Activated CD4-positive, alpha-beta T cell treated with anti-CD3 and anti-CD28 coated beads, Interleukin-2, amount 10 ng/mL, durations not matched to agents 7 days and 5 days (primary cell): ENCODE data around the gene ANTKMT. TPM values are rescaled to one million over a fixed set of nuclear protein-coding genes. Genes with fewer than 3 reads are reported as not detected.
"Not testable (repeated sequence)": the region's sequence is repeated elsewhere in the genome, so short reads cannot be mapped to it uniquely, and the experiment has no call there.

ENCODE experiments used
- CTCF ChIA-PET: fragments of 350-600 bp; sonication (Branson Sonifier 250); formaldehyde crosslinking; loops from one replicate; lab custom pipeline; 2021; ENCODE audit warnings: antibody characterized with exemption; lab: Charles Lee
- POLR2A ChIA-PET: fragments of 350-600 bp; sonication (Branson Sonifier 250); formaldehyde crosslinking; loops from one replicate; lab custom pipeline; 2021; ENCODE audit warnings: antibody characterized with exemption; lab: Charles Lee
- DNase-seq: peaks from one replicate; pipeline ENCODE4 v3.0.0-alpha.2; 2020
- H3K27ac Mint-ChIP-seq: one replicate; pipeline ENCODE4 v1.8.0; 2021; ENCODE audit warnings: mild to moderate bottlenecking, moderate library complexity, mixed read lengths
- H3K27me3 Mint-ChIP-seq: one replicate; pipeline ENCODE4 v1.8.0; 2021; ENCODE audit warnings: mixed read lengths
- H3K36me3 Mint-ChIP-seq: one replicate; pipeline ENCODE4 v1.8.0; 2021; ENCODE audit warnings: low read depth, mixed read lengths
- H3K4me1 Mint-ChIP-seq: one replicate; pipeline ENCODE4 v1.8.0; 2021; ENCODE audit warnings: mixed read lengths
- H3K4me3 Mint-ChIP-seq: one replicate; pipeline ENCODE4 v1.8.0; 2021; ENCODE audit warnings: mild to moderate bottlenecking, moderate library complexity, mixed read lengths
- H3K9me3 Mint-ChIP-seq: one replicate; pipeline ENCODE4 v1.8.0; 2021; ENCODE audit warnings: mixed read lengths
- total RNA-seq, 2 experiments: library from RNA; stranded (reverse); gene quantifications; one replicate each; pipeline ENCODE4 v1.2.3, GENCODE V29; 2021

Gene ANTKMT
- total RNA-seq, 2 experiments from 2014 or later: 5.5 to 8.7 TPM

- Mint-ChIP-seq H3K4me3 (peak overlapping the region; percentile 79), H3K27me3 (no peaks in the 10 kb centered on the region), H3K27ac (peak overlapping the region; percentile 62), H3K9me3 (no peaks in the 10 kb centered on the region), H3K36me3 (peaks cover 14% of the 10 kb centered on the region), H3K4me1 (peaks cover 31% of the 10 kb centered on the region)
- CTCF ChIA-PET: interaction anchor here (0.5 to 3.0 kb wide), 12 partner anchors 9 to 403 kb away, joined by 3 to 14 read pairs (median 5); partner anchors contain the start of genes ANTKMT, CCDC78 and WDR24
- no peak for DNase-seq
- POLR2A ChIA-PET: no interaction called here
Measured at GRCh38 chr16:739560-740458, 18.9 kb downstream of the ANTKMT start.

GRCh38 chr16:740459-740763 lies 19.5 kb downstream of the ANTKMT start:
- Mint-ChIP-seq H3K36me3 (peaks cover 11% of the 10 kb centered on the region), H3K27ac (peak overlapping the region; percentile 62), H3K9me3 (no peaks in the 10 kb centered on the region), H3K4me1 (peaks cover 28% of the 10 kb centered on the region), H3K4me3 (peak overlapping the region; percentile 79), H3K27me3 (no peaks in the 10 kb centered on the region)
- CTCF ChIA-PET: interaction anchor here (0.5 to 3.0 kb wide), 13 partner anchors 9 to 402 kb away, joined by 3 to 14 read pairs (median 5); partner anchors contain the start of genes ANTKMT, CCDC78, METTL26 and WDR24
- DNase-seq: no peak
- POLR2A ChIA-PET: no interaction called here

- H3K36me3 Mint-ChIP-seq: peaks cover 8% of the 10 kb centered on the region
- CTCF ChIA-PET: interaction anchor here (0.5 to 3.0 kb wide), 14 partner anchors 8 to 401 kb away, joined by 3 to 14 read pairs (median 5); partner anchors contain the start of genes ANTKMT, CCDC78, METTL26 and WDR24
- H3K27me3 Mint-ChIP-seq: no peaks in the 10 kb centered on the region
- POLR2A ChIA-PET: interaction anchor here (0.7 kb wide), 1 partner anchor 302 kb away, joined by 4 read pairs; no protein-coding TSS in a partner anchor
- H3K27ac Mint-ChIP-seq: peak within 1 kb of the TSS; percentile 81
- DNase-seq: peak; percentile 90
- H3K4me3 Mint-ChIP-seq: peak within 1 kb of the TSS; percentile 79
- no peaks in the 10 kb centered on the region for H3K9me3 Mint-ChIP-seq
- peaks cover 24% of the 10 kb centered on the region for H3K4me1 Mint-ChIP-seq
Measured at GRCh38 chr16:740764-741505, 20.0 kb downstream of the ANTKMT start, which contains the start of gene CIAO3. Gene CIAO3, minus strand, starts transcription at chr16:740997. Its CDS starts 12 bp downstream, at chr16:740985.

GRCh38 chr16:741986-742629 lies 21.2 kb downstream of the ANTKMT start:
- Mint-ChIP-seq H3K4me1 (peaks cover 20% of the 10 kb centered on the region), H3K36me3 (peaks cover 5% of the 10 kb centered on the region), H3K9me3 (no peaks in the 10 kb centered on the region), H3K4me3 (peak overlapping the region; percentile 67), H3K27me3 (no peaks in the 10 kb centered on the region), H3K27ac (peak overlapping the region; percentile 57)
- DNase-seq: no peak
- ChIA-PET CTCF (interaction anchor here (1.1 to 1.7 kb wide), 2 partner anchors 8 to 21 kb away, joined by 4 read pairs; partner anchors contain the start of gene ANTKMT), POLR2A (interaction anchor here (0.7 kb wide), 1 partner anchor 301 kb away, joined by 4 read pairs; no protein-coding TSS in a partner anchor)

- peaks cover 14% of the 10 kb centered on the region for H3K4me1 Mint-ChIP-seq
- H3K27ac Mint-ChIP-seq, DNase-seq, H3K36me3 Mint-ChIP-seq, H3K9me3 Mint-ChIP-seq, H3K27me3 Mint-ChIP-seq, POLR2A ChIA-PET, H3K4me3 Mint-ChIP-seq: not testable (repeated sequence)
- CTCF ChIA-PET: interaction anchor here (0.6 to 1.7 kb wide), 3 partner anchors 19 to 140 kb away, joined by 4 to 5 read pairs (median 4); partner anchors contain the start of gene ANTKMT
Measured at GRCh38 chr16:742894-743293, 21.9 kb downstream of the ANTKMT start.

- CTCF ChIA-PET: interaction anchor here (0.6 to 1.7 kb wide), 3 partner anchors 23 to 1403 kb away, joined by 3 to 4 read pairs (median 4); partner anchors contain the start of gene ANTKMT
- POLR2A ChIA-PET: no interaction called here
- Mint-ChIP-seq H3K9me3 (no peaks in the 10 kb centered on the region), H3K27ac (no peak overlapping the region), H3K27me3 (no peaks in the 10 kb centered on the region), H3K36me3 (no peaks in the 10 kb centered on the region), H3K4me1 (peaks cover 12% of the 10 kb centered on the region), H3K4me3 (no peak overlapping the region)
- no peak for DNase-seq
Measured at GRCh38 chr16:743794-744500, 23.0 kb downstream of the ANTKMT start.

- Mint-ChIP-seq H3K4me1 (peaks cover 3% of the 10 kb centered on the region), H3K27me3 (no peaks in the 10 kb centered on the region), H3K9me3 (no peaks in the 10 kb centered on the region), H3K4me3 (no peak overlapping the region), H3K36me3 (no peaks in the 10 kb centered on the region), H3K27ac (no peak overlapping the region)
- ChIA-PET POLR2A (no interaction called here), CTCF (no interaction called here)
- DNase-seq: no peak
Measured at GRCh38 chr16:745739-746138, 24.8 kb downstream of the ANTKMT start.

GRCh38 chr16:746637-747036 lies 25.7 kb downstream of the ANTKMT start:
- H3K9me3 Mint-ChIP-seq: no peaks in the 10 kb centered on the region
- H3K36me3 Mint-ChIP-seq: no peaks in the 10 kb centered on the region
- no peaks in the 10 kb centered on the region for H3K27me3 Mint-ChIP-seq
- no peak overlapping the region for H3K4me3 Mint-ChIP-seq
- peaks cover 1% of the 10 kb centered on the region for H3K4me1 Mint-ChIP-seq
- POLR2A ChIA-PET: no interaction called here
- CTCF ChIA-PET: no interaction called here
- H3K27ac Mint-ChIP-seq: no peak overlapping the region
- no peak for DNase-seq

GRCh38 chr16:747978-748746 lies 27.2 kb downstream of the ANTKMT start:
- H3K27me3 Mint-ChIP-seq: no peaks in the 10 kb centered on the region
- no peak overlapping the region for H3K4me3 Mint-ChIP-seq
- no peaks in the 10 kb centered on the region for H3K36me3 Mint-ChIP-seq
- H3K27ac Mint-ChIP-seq: no peak overlapping the region
- no peaks in the 10 kb centered on the region for H3K9me3 Mint-ChIP-seq
- DNase-seq: no peak
- H3K4me1 Mint-ChIP-seq: no peaks in the 10 kb centered on the region
- ChIA-PET CTCF (interaction anchor here (1.0 to 1.4 kb wide), 2 partner anchors 8 to 40 kb away, joined by 4 to 6 read pairs; partner anchors contain the start of genes CHTF18, CIAO3 and RPUSD1), POLR2A (no interaction called here)

- Mint-ChIP-seq H3K27me3 (no peaks in the 10 kb centered on the region), H3K9me3 (no peaks in the 10 kb centered on the region), H3K36me3 (no peaks in the 10 kb centered on the region), H3K4me1 (no peaks in the 10 kb centered on the region), H3K27ac (no peak overlapping the region), H3K4me3 (no peak overlapping the region)
- DNase-seq: no peak
- ChIA-PET CTCF (interaction anchor here (0.6 to 1.4 kb wide), 5 partner anchors 9 to 1529 kb away, joined by 4 to 7 read pairs (median 6); partner anchors contain the start of genes CHTF18, CIAO3 and RPUSD1), POLR2A (no interaction called here)
Measured at GRCh38 chr16:749010-749409, 28.1 kb downstream of the ANTKMT start.

- Mint-ChIP-seq H3K9me3 (no peaks in the 10 kb centered on the region), H3K4me1 (peaks cover 3% of the 10 kb centered on the region), H3K4me3 (no peak overlapping the region), H3K27ac (no peak overlapping the region), H3K36me3 (no peaks in the 10 kb centered on the region), H3K27me3 (peaks cover 2% of the 10 kb centered on the region)
- ChIA-PET CTCF (interaction anchor here (0.7 to 1.7 kb wide), 3 partner anchors 9 to 28 kb away, joined by 3 to 4 read pairs (median 4); no protein-coding TSS in a partner anchor), POLR2A (no interaction called here)
- DNase-seq: no peak
Measured at GRCh38 chr16:750485-750884, 29.5 kb downstream of the ANTKMT start.
